PC-9 (cell line): ENCODE data around the gene CFAP70. TPM values are rescaled to one million over a fixed set of nuclear protein-coding genes. Genes with fewer than 3 reads are reported as not detected.

Experiments
- BruUV-seq: library from RNA; stranded (reverse); fragments of 400-500 nt; replicated peaks from 2 replicates; lab custom pipeline; 2021; lab: Mats Ljungman, UMichigan
- CTCF ChIA-PET: fragments of 300-600 bp; sonication (Branson Sonifier 250); formaldehyde crosslinking; loops from one replicate; lab custom pipeline; 2022; ENCODE audit warnings: antibody characterized with exemption; lab: Charles Lee
- POLR2A ChIA-PET: fragments of 300-600 bp; sonication (Branson Sonifier 250); formaldehyde crosslinking; loops from one replicate; lab custom pipeline; 2022; ENCODE audit warnings: antibody characterized with exemption; ENCODE audit not compliant: unreplicated experiment; lab: Charles Lee
- DNase-seq, 2 experiments: peaks; one replicate each; pipeline versions ENCODE4 v3.0.0 to v3.0.0-alpha.2; 2015 to 2022; ENCODE audit warnings: mixed read lengths in 1 of 2
- H2AFZ ChIP-seq: fragments of 200-600 bp; sonication (generic); 2 replicates; pipeline ENCODE4 v1.8.1; 2017; ENCODE audit warnings: antibody characterized with exemption
- H3F3A ChIP-seq: fragments of 200-600 bp; sonication (generic); 2 replicates; pipeline ENCODE4 v1.8.1; 2017; ENCODE audit warnings: antibody characterized with exemption, mild to moderate bottlenecking, low read depth; ENCODE audit not compliant: insufficient read depth
- H3K27ac ChIP-seq: fragments of 200-600 bp; sonication (generic); 2 replicates; pipeline ENCODE4 v1.6.1; 2016; ENCODE audit warnings: mixed run types
- H3K27me3 ChIP-seq: fragments of 200-600 bp; sonication (generic); 2 replicates; pipeline ENCODE4 v1.6.1; 2016; ENCODE audit warnings: low read depth, mixed run types; ENCODE audit not compliant: insufficient read depth
- H3K36me3 ChIP-seq: fragments of 200-600 bp; sonication (generic); 2 replicates; pipeline ENCODE4 v1.6.1; 2016; ENCODE audit warnings: low read depth, mixed run types
- H3K4me1 ChIP-seq: fragments of 200-600 bp; sonication (generic); replicated peaks from 2 replicates; pipeline ENCODE4 v1.6.1; 2016; ENCODE audit warnings: mixed run types; ENCODE audit not compliant: insufficient read depth
- H3K4me2 ChIP-seq: fragments of 200-600 bp; sonication (generic); 2 replicates; pipeline ENCODE4 v1.6.1; 2017; ENCODE audit warnings: mixed run types
- H3K4me3 ChIP-seq: fragments of 200-600 bp; sonication (generic); 2 replicates; pipeline ENCODE4 v1.6.1; 2016; ENCODE audit warnings: mixed run types
- H3K79me2 ChIP-seq: fragments of 200-600 bp; sonication (generic); 2 replicates; pipeline ENCODE4 v1.6.1; 2017; ENCODE audit warnings: low read depth, mixed run types
- H3K9me2 ChIP-seq: fragments of 200-600 bp; sonication (generic); 2 replicates; pipeline ENCODE4 v1.8.1; 2017; ENCODE audit warnings: mild to moderate bottlenecking; ENCODE audit not compliant: insufficient read depth
- H3K9me3 ChIP-seq: fragments of 200-600 bp; sonication (generic); 2 replicates; pipeline ENCODE4 v1.8.1; 2016; ENCODE audit warnings: low read depth; ENCODE audit not compliant: insufficient read depth
- H4K20me1 ChIP-seq: fragments of 200-600 bp; sonication (generic); 2 replicates; pipeline ENCODE4 v1.8.1; 2017; ENCODE audit not compliant: insufficient read depth
- EZH2 ChIP-seq: fragments of 200-600 bp; sonication (generic); IDR thresholded peaks from 2 replicates; pipeline ENCODE4 v1.8.0; 2017; ENCODE audit warnings: antibody characterized with exemption, low read depth
- intact Hi-C: fragments of 100-400 bp; cut with micrococcal nuclease; formaldehyde crosslinking; loops from one replicate; pipeline ENCODE4 v1.10.0; 2022; ENCODE audit not compliant: unreplicated experiment
- total RNA-seq: library from RNA; stranded (reverse); gene quantifications from 2 replicates; pipeline ENCODE4 v1.2.3, GENCODE V29; 2021
- TF ChIP-seq, protein P1 (sequence below): fragments of 200-600 bp; sonication (generic); conservative IDR thresholded peaks from 2 replicates; pipeline ENCODE4 v1.6.1; 2017; ENCODE audit warnings: mixed run types, antibody characterized with exemption, mild to moderate bottlenecking, moderate library complexity

CFAP70 gene
- total RNA-seq, 1 experiment from 2014 or later, result 4.1 TPM

DNA sequence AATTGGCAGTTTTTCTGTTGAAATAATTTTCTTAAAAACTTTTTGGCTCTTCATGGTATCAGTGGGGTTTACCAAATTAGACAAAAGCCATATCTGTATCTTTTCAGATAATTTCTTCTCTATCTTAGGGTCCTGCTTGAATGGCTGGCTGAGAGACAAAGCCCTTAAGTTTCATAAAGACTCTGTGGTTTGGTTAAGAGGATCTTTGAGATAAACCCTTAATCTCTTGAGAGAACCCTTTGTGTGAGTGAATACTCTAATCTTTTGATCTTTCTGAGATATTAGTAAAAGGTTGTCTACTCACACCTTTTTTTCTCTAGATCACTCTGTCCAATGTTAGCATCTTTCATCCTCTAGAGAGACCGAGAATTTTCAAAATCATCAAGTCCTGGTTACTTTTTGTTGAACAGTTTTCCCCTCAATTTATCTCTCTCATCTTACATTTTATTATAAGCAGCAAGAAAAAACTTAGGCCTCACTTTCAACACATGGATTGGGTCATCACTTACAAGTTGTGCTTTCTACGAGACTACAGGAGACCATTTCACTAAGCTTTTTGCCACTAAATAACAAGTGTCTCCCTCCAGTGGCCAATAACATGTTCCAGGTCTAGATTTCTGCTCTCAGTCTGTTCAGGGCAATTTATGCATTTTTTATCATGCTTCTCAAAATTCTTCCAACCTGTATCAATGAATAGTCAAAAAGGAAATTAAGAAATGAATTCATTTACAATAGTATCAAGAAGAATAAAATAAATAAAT is 140.1 kb downstream of the CFAP70 start:
- no TSS peak for BruUV-seq
- POLR2A ChIA-PET, result interaction anchor here (0.6 kb wide), 1 partner anchor 122 kb away, joined by 3 read pairs; the partner anchor contains the start of gene P4HA1

DNA sequence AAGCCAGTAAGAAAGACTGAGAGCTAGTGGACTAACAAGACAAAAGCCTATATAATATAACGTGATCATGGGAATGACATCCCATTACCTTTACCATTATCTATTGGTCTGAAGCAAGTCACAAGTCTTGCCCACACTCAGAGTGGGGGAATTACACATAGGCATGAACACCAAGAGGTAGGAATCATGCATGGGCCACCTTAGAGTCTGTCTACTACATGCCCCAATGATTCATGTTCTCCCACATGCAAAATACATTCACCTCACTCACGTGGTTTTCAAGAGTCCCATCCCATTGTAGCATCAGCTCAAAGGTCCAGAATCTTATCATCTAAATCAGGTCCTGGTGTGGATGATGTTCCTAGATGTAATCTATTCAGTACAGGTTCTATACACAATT is 141.0 kb downstream of the CFAP70 start:
- no peak for DNase-seq
- H2AFZ ChIP-seq, result no peak overlapping the region
- TF ChIP-seq EZH2, result no peak
- TF ChIP-seq, protein P1, sequence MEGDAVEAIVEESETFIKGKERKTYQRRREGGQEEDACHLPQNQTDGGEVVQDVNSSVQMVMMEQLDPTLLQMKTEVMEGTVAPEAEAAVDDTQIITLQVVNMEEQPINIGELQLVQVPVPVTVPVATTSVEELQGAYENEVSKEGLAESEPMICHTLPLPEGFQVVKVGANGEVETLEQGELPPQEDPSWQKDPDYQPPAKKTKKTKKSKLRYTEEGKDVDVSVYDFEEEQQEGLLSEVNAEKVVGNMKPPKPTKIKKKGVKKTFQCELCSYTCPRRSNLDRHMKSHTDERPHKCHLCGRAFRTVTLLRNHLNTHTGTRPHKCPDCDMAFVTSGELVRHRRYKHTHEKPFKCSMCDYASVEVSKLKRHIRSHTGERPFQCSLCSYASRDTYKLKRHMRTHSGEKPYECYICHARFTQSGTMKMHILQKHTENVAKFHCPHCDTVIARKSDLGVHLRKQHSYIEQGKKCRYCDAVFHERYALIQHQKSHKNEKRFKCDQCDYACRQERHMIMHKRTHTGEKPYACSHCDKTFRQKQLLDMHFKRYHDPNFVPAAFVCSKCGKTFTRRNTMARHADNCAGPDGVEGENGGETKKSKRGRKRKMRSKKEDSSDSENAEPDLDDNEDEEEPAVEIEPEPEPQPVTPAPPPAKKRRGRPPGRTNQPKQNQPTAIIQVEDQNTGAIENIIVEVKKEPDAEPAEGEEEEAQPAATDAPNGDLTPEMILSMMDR, result no peak
- H3K27ac ChIP-seq, result no peak overlapping the region
- H3K9me2 ChIP-seq, result no peaks in the 10 kb centered on the region
- BruUV-seq, result no TSS peak
- CTCF ChIA-PET, result no interaction called here
- no peak overlapping the region for H3K4me3 ChIP-seq
- no peaks in the 10 kb centered on the region for H3K4me1 ChIP-seq
- intact Hi-C loops, result no loop called here
- no peaks in the 10 kb centered on the region for H3K36me3 ChIP-seq
- no peak overlapping the region for H3K4me2 ChIP-seq
- H3K27me3 ChIP-seq, result no peaks in the 10 kb centered on the region
- H4K20me1 ChIP-seq, result no peaks in the 10 kb centered on the region
- no peaks in the 10 kb centered on the region for H3F3A ChIP-seq
- no peaks in the 10 kb centered on the region for H3K79me2 ChIP-seq
- no peaks in the 10 kb centered on the region for H3K9me3 ChIP-seq
- POLR2A ChIA-PET, result no interaction called here

More for the DNA sequence above, 140.1 kb downstream of the CFAP70 start:
- Histone ChIP-seq H4K20me1 (no peaks in the 10 kb centered on the region), H2AFZ (no peak overlapping the region), H3K27me3 (no peaks in the 10 kb centered on the region), H3K9me2 (no peaks in the 10 kb centered on the region), H3K4me1 (no peaks in the 10 kb centered on the region), H3F3A (no peaks in the 10 kb centered on the region), H3K79me2 (no peaks in the 10 kb centered on the region), H3K27ac (no peak overlapping the region), H3K36me3 (no peaks in the 10 kb centered on the region), H3K4me3 (no peak overlapping the region), H3K4me2 (no peak overlapping the region), H3K9me3 (no peaks in the 10 kb centered on the region)
- no peak for DNase-seq
- TF ChIP-seq, protein P1, result peak; percentile 66
- no peak for TF ChIP-seq EZH2
- CTCF ChIA-PET, result interaction anchor here (0.5 kb wide), 1 partner anchor 320 kb away, joined by 3 read pairs; no protein-coding TSS in a partner anchor
- intact Hi-C loops, result no loop called here

DNA sequence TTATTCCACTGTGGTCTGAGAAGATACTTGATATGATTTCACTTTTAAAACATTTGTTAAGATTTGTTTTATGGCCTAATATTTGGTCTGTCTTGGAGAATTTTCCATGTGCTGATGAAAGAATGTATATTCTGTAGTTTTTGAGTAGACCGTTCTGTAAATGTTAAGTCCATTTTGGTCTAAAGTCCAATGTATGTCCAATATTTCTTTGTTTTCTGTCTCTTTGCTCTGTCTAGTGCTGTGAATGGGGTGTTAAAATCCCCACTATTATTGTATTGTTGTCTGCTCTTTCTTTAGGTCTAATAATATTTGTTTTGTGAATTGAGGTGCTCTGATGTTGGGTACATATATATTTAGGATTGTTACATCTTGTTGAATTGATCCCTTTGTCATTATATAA is 142.9 kb downstream of the CFAP70 start:
- ChIA-PET POLR2A (no interaction called here), CTCF (no interaction called here)
- no peaks in the 10 kb centered on the region for H4K20me1 ChIP-seq
- TF ChIP-seq EZH2, result no peak
- TF ChIP-seq, protein P1, result no peak
- H3K27ac ChIP-seq, result no peak overlapping the region
- DNase-seq, result no peak
- no peaks in the 10 kb centered on the region for H3K27me3 ChIP-seq
- H3K4me2 ChIP-seq, result no peak overlapping the region
- no peak overlapping the region for H2AFZ ChIP-seq
- no TSS peak for BruUV-seq
- H3K36me3 ChIP-seq, result no peaks in the 10 kb centered on the region
- no peaks in the 10 kb centered on the region for H3K9me3 ChIP-seq
- no peaks in the 10 kb centered on the region for H3K4me1 ChIP-seq
- H3K4me3 ChIP-seq, result no peak overlapping the region
- H3F3A ChIP-seq, result no peaks in the 10 kb centered on the region
- H3K79me2 ChIP-seq, result no peaks in the 10 kb centered on the region
- no peaks in the 10 kb centered on the region for H3K9me2 ChIP-seq
- intact Hi-C loops, result no loop called here
